ENCODE data around the gene MCM5.
"Not testable (repeated sequence)": the region's sequence is repeated elsewhere in the genome, so short reads cannot be mapped to it uniquely, and the experiment has no call there.

The MCM5 gene

GRCh38 chr22:35376728-35377472, 23.0 kb upstream of the MCM5 start:
- H3K4me3 ChIP-seq = no peak overlapping the region
- peak overlapping the region in 20 of 21 experiments; percentile 13 to 86 (median 70) for H3K27ac ChIP-seq

- peak overlapping the region in 15 of 21 experiments; percentile 28 to 86 (median 67) for H3K27ac ChIP-seq
Measured at GRCh38 chr22:35377735-35378134, 22.2 kb upstream of the MCM5 start.

GRCh38 chr22:35378621-35379020, 21.3 kb upstream of the MCM5 start:
- no peak overlapping the region for H3K4me3 ChIP-seq
- peak overlapping the region in 1 of 21 experiments; percentile 63 for H3K27ac ChIP-seq

More at GRCh38 chr22:35377735-35378134, 22.2 kb upstream of the MCM5 start:
- H3K4me3 ChIP-seq = no peak overlapping the region

- Histone ChIP-seq H3K4me3 (no peak overlapping the region), H3K27ac (peak overlapping the region in 2 of 21 experiments; percentile 80)
Measured at GRCh38 chr22:35379146-35379993, 20.6 kb upstream of the MCM5 start.

GRCh38 chr22:35380013-35380412, 19.9 kb upstream of the MCM5 start:
- H3K4me3 ChIP-seq = no peak overlapping the region
- peak overlapping the region in 13 of 21 experiments; percentile 51 to 87 (median 77) for H3K27ac ChIP-seq

- H3K4me3 ChIP-seq = peak within 1 kb of the TSS; percentile 37 to 49 (median 46)
- H3K27ac ChIP-seq = peak within 1 kb of the TSS in 20 of 21 experiments; percentile 34 to 87 (median 76)
Measured at GRCh38 chr22:35380537-35381423, 19.2 kb upstream of the MCM5 start, which contains the start of gene HMOX1. Gene HMOX1, plus strand, starts transcription at chr22:35381096. Its CDS starts 78 bp downstream, at chr22:35381174.

- Histone ChIP-seq H3K4me3 (peak overlapping the region; percentile 37 to 49 (median 46)), H3K27ac (peak overlapping the region in 19 of 21 experiments; percentile 37 to 87 (median 77))
Measured at GRCh38 chr22:35381424-35382009, 18.4 kb upstream of the MCM5 start.

- H3K4me3 ChIP-seq = no peak overlapping the region
- H3K27ac ChIP-seq = peak overlapping the region in 1 of 21 experiments; percentile 5
Measured at GRCh38 chr22:35383679-35384071, 16.3 kb upstream of the MCM5 start.

- H3K27ac ChIP-seq = no peak overlapping the region
- no peak overlapping the region for H3K4me3 ChIP-seq
Measured at GRCh38 chr22:35384527-35384926, 15.4 kb upstream of the MCM5 start.

GRCh38 chr22:35384975-35385588, 14.9 kb upstream of the MCM5 start:
- Histone ChIP-seq H3K4me3 (no peak overlapping the region), H3K27ac (peak overlapping the region in 1 of 21 experiments; percentile 11)

GRCh38 chr22:35386670-35387288, 13.2 kb upstream of the MCM5 start:
- H3K27ac ChIP-seq = peak overlapping the region in 1 of 21 experiments; percentile 40
- H3K4me3 ChIP-seq = no peak overlapping the region

- H3K4me3 ChIP-seq = no peak overlapping the region
- H3K27ac ChIP-seq = no peak overlapping the region
Measured at GRCh38 chr22:35390933-35391332, 9.0 kb upstream of the MCM5 start.

GRCh38 chr22:35392357-35392756, 7.6 kb upstream of the MCM5 start:
- Histone ChIP-seq H3K27ac (no peak overlapping the region), H3K4me3 (no peak overlapping the region)

GRCh38 chr22:35393116-35394010, 6.6 kb upstream of the MCM5 start:
- H3K27ac ChIP-seq = peak overlapping the region in 3 of 21 experiments; percentile 10 to 20 (median 18)
- H3K4me3 ChIP-seq = no peak overlapping the region

GRCh38 chr22:35394011-35394312, 6.0 kb upstream of the MCM5 start:
- H3K27ac ChIP-seq = peak overlapping the region in 3 of 21 experiments; percentile 10 to 20 (median 18)
- no peak overlapping the region for H3K4me3 ChIP-seq

GRCh38 chr22:35394810-35395563, 5.0 kb upstream of the MCM5 start:
- Histone ChIP-seq H3K4me3 (no peak overlapping the region), H3K27ac (no peak overlapping the region)

- peak overlapping the region in 12 of 21 experiments; percentile 29 to 64 (median 48) for H3K27ac ChIP-seq
- not testable (repeated sequence) for H3K4me3 ChIP-seq
Measured at GRCh38 chr22:35396622-35397021, 3.3 kb upstream of the MCM5 start.

Data from skin epidermis (tissue), 12 donors.